ENCODE data around the gene PHF5A.
"Not testable (repeated sequence)": the region's sequence is repeated elsewhere in the genome, so short reads cannot be mapped to it uniquely, and the experiment has no call there.

Gene PHF5A

DNA sequence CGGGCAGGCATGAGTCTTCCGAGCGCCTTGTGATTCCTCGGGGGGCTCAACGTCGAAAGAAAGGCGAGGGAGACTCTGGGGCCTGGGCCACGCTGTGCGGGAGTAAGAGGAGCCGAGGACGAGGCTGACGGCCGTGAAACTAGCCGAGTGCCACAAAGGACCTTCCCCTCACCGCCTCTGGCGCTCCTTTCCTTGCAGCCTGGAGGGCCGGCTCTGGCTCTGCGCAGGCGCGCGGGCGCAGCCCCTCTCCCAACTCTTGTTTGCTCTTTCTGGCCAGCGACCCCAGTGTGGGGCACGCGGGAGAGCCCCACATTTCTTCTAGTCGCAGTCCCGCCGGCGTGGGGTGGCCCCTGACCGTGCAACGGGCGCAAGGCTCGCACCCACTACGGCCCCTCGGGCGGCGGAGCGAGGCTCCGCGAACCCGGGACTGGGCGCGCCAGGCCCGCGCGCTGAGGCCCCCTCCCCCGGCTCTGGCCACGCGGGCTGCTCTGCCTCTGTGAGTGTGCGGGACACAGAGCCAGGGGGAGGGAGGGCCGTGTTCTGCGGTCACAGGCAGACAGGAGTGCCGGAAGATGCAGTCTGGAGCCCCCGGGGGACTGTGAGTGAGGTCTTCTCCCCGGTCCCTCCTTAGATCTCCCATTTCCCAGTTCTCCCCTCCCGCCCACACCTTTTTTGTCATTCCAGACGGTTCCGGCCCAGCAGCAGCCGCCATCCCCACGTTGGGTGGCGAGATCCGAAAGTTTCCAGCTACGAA is 20.9 kb downstream of the PHF5A start:
- DNase-seq (ENCODE audit: low read depth in 2 of 2) = peak in 1 of 2 donors; percentile 27

DNA sequence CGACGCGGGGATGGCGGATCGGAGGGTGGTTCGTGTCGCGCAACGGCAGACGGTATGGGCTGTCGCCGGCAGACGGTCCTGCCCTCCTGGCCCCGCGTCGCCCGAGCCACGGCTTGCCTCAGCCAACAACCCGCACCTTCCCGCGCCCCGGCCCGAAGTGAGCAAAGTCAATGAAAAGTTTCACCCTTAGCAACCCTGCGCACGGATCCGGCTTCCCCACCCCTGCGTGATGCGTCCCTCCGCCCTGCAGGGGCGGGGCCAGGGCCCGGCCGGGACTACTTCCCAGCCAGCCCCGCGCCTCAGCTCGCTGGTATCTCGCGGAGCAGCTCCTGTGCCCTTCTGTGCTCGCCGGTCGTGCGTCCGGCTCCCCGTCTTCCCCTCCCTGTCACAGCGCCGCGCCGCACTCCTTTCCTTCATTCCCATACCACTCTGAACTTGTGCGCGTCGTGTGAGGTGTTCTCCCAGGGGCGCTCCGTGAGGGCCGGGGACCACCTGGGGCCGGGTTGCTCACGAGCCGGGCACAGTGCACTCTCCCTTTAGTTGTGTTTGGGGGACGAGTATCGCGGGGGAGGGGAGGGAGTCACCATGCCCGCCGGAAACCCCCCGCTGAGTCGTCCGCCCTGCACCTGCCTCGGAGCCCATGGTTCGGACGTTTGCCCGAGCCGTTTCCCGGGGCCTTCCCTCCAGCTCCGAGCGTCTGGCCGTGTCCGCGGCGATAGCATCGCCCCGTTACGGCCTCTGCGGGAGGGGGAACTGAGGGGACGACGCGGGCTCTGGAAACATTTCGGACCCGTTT is 21.7 kb downstream of the PHF5A start, which contains the start of gene TOB2:
Gene TOB2 (minus strand): TSS at position 163 of the 796 bp plus-strand sequence. CDS start 9,456 bp downstream, outside the sequence.
- DNase-seq (ENCODE audit: low read depth in 2 of 2) = peak; percentile 87

GRCh38 chr22:41446057-41446501 is 22.4 kb downstream of the PHF5A start:
- no peak for DNase-seq (ENCODE audit: low read depth in 2 of 2)

- DNase-seq (ENCODE audit: low read depth in 2 of 2) = no peak
Measured at GRCh38 chr22:41445129-41446056, 23.1 kb downstream of the PHF5A start.

DNA sequence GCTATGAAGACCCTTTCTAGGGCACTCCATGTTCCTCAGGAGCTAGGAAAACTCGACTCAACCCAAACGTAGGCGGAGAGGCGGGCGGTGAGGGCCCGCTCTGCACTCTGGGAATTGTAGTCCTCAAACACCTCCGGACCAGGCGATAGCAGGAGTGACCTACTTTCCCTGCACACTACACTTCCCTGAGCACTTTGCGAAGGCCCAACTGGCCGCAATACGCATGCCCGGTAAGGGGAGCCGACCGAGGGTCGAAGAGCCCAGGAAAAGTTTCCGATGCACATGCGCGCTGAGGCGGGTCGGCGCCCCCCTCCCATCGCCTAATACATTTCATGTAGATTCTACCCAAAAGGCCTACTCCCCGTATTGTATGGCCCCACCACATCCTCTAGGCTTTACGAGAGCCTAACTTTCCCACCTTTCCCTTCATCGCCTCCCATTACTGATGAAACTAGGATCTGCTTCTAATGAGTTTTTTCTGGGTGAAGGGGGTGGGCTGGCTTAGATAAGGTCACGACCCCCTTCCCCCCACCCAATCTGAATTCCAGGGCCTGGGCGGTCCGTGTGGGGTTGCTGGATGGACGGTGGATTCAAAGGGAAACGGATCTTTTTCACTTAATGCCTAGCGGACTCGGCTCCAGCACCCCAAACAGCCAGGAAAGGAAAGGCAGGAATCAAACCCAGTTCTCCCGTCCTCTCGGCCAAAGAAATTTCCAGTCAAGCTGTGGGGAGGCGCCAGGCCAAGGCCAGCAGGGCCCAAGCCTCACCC is 23.9 kb downstream of the PHF5A start:
- peak; percentile 55 to 68 for DNase-seq (ENCODE audit: low read depth in 2 of 2)

- no peak for DNase-seq (ENCODE audit: low read depth in 2 of 2)
Measured at GRCh38 chr22:41442240-41442792, 26.2 kb downstream of the PHF5A start.

DNA sequence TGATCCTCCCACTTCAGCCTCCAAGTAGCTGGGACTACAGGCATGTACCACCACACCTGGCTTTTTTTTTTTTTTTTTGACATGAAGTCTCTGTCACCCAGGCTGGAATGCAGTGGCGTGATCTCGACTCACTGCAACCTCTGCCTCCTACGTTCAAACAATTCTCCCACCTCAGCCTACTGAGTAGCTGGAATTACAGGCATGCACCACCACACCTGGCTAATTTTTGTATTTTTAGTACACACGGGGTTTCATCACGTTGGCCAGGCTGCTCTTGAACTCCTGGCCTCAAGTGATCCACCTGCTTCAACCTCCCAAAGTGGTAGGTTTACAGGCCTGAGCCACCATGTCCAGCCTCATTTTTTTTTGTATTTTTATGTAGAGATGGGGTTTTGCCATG is 28.0 kb downstream of the PHF5A start:
- not testable (repeated sequence) for DNase-seq (ENCODE audit: low read depth in 2 of 2)

DNA sequence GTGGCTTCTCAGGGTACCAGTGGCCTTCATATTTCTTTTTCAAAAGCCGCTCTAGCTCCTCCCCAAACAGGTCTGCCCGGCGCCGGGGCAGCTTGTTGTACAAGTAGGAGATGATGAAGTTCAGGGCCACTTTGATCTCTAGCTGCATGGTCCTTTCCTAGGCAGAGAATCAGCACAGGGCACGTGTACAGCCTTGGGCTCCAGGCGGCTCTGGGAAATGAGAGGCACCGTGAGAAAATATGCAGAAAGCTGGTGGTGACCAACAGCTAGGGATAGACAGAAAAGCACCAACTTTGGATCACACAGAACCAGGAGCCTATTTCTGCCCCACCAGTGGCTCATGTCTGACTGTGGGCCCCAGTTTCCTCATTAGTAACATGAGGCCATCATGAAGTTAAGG is 31.3 kb downstream of the PHF5A start:
- DNase-seq (ENCODE audit: low read depth in 2 of 2) = no peak

- no peak for DNase-seq (ENCODE audit: low read depth in 2 of 2)
Measured at GRCh38 chr22:41436322-41437113, 32.0 kb downstream of the PHF5A start.

GRCh38 chr22:41435560-41435959 is 32.9 kb downstream of the PHF5A start:
- no peak for DNase-seq (ENCODE audit: low read depth in 2 of 2)

GRCh38 chr22:41434361-41435003 is 34.0 kb downstream of the PHF5A start:
- not testable (repeated sequence) for DNase-seq (ENCODE audit: low read depth in 2 of 2)

GRCh38 chr22:41433480-41433879 is 35.0 kb downstream of the PHF5A start:
- not testable (repeated sequence) for DNase-seq (ENCODE audit: low read depth in 2 of 2)

GRCh38 chr22:41431656-41432055 is 36.8 kb downstream of the PHF5A start:
- DNase-seq (ENCODE audit: low read depth in 2 of 2) = no peak

DNA sequence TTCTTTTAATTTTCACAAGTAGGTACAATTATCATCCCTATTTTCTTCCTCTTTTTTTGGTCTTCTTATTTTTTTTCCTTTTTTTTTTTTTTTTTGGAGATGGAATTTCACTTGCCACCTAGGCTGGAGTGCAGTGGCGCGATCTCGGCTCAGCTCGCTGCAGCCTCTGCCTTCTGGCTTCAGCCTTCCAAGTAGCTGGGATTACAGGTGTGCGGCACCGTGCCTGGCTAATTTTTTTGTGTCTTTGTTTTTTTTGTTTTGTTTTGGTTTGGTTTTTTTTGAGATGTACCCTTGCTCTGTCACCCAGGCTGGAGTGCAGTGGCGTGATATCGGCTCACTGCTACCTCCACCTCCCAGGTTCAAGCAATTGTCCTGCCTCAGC is 38.5 kb downstream of the PHF5A start:
- no peak for DNase-seq (ENCODE audit: low read depth in 2 of 2)

DNA sequence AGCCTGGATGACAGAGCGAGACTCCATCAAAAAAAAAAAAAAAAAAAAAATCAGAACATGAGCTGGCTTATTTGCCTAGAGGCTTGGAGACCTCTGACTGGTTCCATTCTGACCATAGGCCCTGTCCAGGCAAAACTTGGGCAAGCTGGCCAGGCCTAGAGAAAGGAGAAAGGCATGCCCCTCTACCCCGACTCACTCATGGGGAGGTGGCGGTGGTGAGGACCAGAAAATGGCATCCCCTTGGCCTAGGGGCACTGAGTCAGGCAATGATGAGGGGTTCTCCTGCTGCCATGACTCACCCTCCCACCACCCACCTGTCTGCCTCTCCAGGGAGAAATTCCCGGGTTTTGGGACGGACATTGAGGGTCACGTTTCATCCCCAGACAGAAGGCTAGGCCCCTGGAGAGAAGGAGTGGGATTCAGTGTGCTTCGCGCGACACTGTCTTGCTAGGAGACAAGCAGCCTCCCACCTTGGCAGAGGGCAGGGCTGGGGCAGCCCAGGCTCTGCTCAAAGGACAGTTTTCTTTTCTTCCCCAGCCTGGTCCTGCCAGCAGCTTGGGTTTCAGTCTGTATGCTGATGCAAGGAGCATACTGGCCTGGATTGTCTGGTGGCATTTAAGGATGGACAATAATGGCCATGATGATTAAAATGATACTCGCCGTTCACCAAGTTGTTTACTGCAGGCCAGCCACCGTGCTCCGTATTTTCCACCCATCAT is 39.1 kb downstream of the PHF5A start:
- DNase-seq (ENCODE audit: low read depth in 2 of 2) = no peak

DNA sequence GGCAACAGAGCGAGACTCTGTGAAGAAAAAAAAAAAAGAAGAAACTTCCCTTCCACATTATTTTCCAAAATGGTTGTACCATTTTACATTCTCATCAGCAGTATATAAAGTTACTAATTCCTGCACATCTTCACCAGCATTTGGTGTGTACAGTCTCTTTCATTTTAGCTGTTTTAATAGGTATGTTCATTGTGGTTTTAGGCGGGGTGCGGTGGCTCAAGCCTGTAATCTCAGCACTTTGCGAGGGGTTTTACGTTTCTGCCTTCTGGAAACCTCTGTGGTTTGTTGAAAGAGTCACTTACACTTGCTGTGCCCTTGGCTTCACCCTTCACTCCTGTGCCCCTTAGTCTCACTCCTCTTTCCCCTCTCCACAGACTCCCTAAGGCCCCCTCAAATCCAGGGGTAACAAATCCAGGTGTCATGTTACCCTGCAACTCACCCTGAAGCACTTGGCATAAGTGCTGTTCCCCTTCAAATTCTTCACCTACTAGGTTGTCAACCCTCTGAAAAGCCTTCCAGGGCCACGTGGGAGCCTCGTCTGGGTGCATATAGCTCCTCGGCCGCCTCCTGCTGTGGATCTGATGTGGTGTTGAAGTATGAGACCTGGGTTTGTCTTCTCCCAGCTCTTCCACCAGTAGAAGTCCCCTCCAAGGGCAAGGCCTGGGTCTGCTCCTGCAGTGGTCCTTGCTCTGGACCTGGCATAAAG is 42.7 kb downstream of the PHF5A start:
- no peak for DNase-seq (ENCODE audit: low read depth in 2 of 2)

GRCh38 chr22:41418717-41419116 is 49.8 kb downstream of the PHF5A start:
- DNase-seq (ENCODE audit: low read depth in 2 of 2) = no peak

Measured in stimulated activated CD4-positive, alpha-beta T cell treated with anti-CD3 and anti-CD28 coated beads, Interleukin-1b, Interleukin-23, amount 100 ng/mL, for 1 hour (primary cell).